GM12878 (cell line): ENCODE data around the gene MAGI2. TPM values are rescaled to one million over a fixed set of nuclear protein-coding genes. Genes with fewer than 3 reads are reported as not detected.

Experiments used
- ATAC-seq: fragments of 200-7000 bp; cut with Tn5 transposase; 3 replicates; pipeline ENCODE4 v1.9.1; 2020; ENCODE audit warnings: mild to moderate bottlenecking, moderate library complexity
- BruUV-seq: library from RNA; stranded (reverse); fragments of 400-500 nt; replicated peaks from 2 replicates; lab custom pipeline; 2021; lab: Mats Ljungman, UMichigan
- CTCF ChIA-PET: fragments of 300-600 bp; sonication (Branson Sonifier 250); formaldehyde crosslinking; extraction: SDS; loops from one replicate; lab custom pipeline; 2021; ENCODE audit warnings: inconsistent platforms; lab: Yijun Ruan, JAX
- POLR2A ChIA-PET: fragments of 350-600 bp; formaldehyde crosslinking; extraction: SDS; loops from one replicate; lab custom pipeline; 2021; ENCODE audit warnings: inconsistent platforms; lab: Charles Lee
- RAD21 ChIA-PET: fragments of 300-600 bp; sonication (Branson Sonifier 250); formaldehyde crosslinking; loops from one replicate; lab custom pipeline; 2023; ENCODE audit warnings: antibody characterized with exemption; ENCODE audit not compliant: unreplicated experiment; lab: Charles Lee
- SMC1A ChIA-PET: fragments of 300-600 bp; sonication (Branson Sonifier 250); formaldehyde crosslinking; loops from one replicate; lab custom pipeline; 2023; ENCODE audit not compliant: unreplicated experiment, uncharacterized antibody; lab: Charles Lee
- DNase-seq: peaks from one replicate; pipeline ENCODE4 v3.0.0-alpha.2; 2011; ENCODE audit warnings: low read depth, low spot score
- FAIRE-seq: peaks from 3 replicates; lab custom pipeline; 2011; peaks lifted over from hg19 to GRCh38; lab: Jason Lieb, UNC
- H2AFZ ChIP-seq: 2 replicates; pipeline ENCODE4 v1.6.0; 2011; ENCODE audit warnings: low read depth, low read length, control low read depth; ENCODE audit not compliant: control insufficient read depth
- H3K27ac ChIP-seq: 2 replicates; pipeline ENCODE4 v1.5.1; 2011; ENCODE audit warnings: control low read depth; ENCODE audit not compliant: control insufficient read depth, insufficient read depth
- H3K27me3 ChIP-seq, 2 experiments: replicated peaks in 1 of 2; 2 replicates each; pipeline versions ENCODE4 v1.6.0 to v1.6.1; 2011; ENCODE audit warnings: low read length in 1 of 2; ENCODE audit not compliant: control insufficient read depth in 2 of 2, insufficient read depth in 2 of 2
- H3K36me3 ChIP-seq, 2 experiments: 2 replicates each; pipeline ENCODE4 v1.5.1; 2011; ENCODE audit warnings: low read length in 1 of 2; ENCODE audit not compliant: control insufficient read depth in 2 of 2, insufficient read depth in 2 of 2
- H3K4me1 ChIP-seq: 2 replicates; pipeline ENCODE4 v1.6.1; 2011; ENCODE audit warnings: mild to moderate bottlenecking, low read length, moderate library complexity, mixed read lengths; ENCODE audit not compliant: control insufficient read depth, insufficient read depth
- H3K4me2 ChIP-seq: 2 replicates; pipeline ENCODE4 v1.6.0; 2011; ENCODE audit warnings: control low read depth; ENCODE audit not compliant: control insufficient read depth, insufficient read depth
- H3K4me3 ChIP-seq: fragments of 200-600 bp; sonication (generic); 2 replicates; pipeline ENCODE4 v1.5.1; 2016
- H3K79me2 ChIP-seq: 2 replicates; pipeline ENCODE4 v1.6.0; 2011; ENCODE audit warnings: low read length; ENCODE audit not compliant: control insufficient read depth, insufficient read depth
- H3K9ac ChIP-seq: 2 replicates; pipeline ENCODE4 v1.8.0; 2011; ENCODE audit warnings: low read length, control low read depth, mixed read lengths; ENCODE audit not compliant: control insufficient read depth, insufficient read depth
- H3K9me3 ChIP-seq: replicated peaks from 3 replicates; pipeline ENCODE4 v1.5.1; 2011; ENCODE audit warnings: mild to moderate bottlenecking, low read length; ENCODE audit not compliant: control insufficient read depth, insufficient read depth
- H4K20me1 ChIP-seq: 2 replicates; pipeline ENCODE4 v1.6.0; 2011; ENCODE audit not compliant: control insufficient read depth, insufficient read depth
- MLLT1 ChIP-seq: fragments of 450-650 bp; IDR thresholded peaks from 2 replicates; pipeline ENCODE4 v1.6.1; 2016; ENCODE audit warnings: mild to moderate bottlenecking
- POLR2AphosphoS5 ChIP-seq: IDR thresholded peaks from 2 replicates; pipeline ENCODE4 v1.6.1; 2011; ENCODE audit warnings: mild to moderate bottlenecking, low read length, inconsistent platforms
- PRDM15 ChIP-seq: fragments of 450-650 bp; formaldehyde crosslinking; IDR thresholded peaks from 2 replicates; pipeline ENCODE4 v1.4.0; 2020; ENCODE audit warnings: mild to moderate bottlenecking, moderate library complexity
- RCOR1 ChIP-seq: conservative IDR thresholded peaks from 2 replicates; pipeline ENCODE4 v1.6.1; 2012; ENCODE audit warnings: low read depth, low read length, improper control_type of control experiment
- RUNX3 ChIP-seq: IDR thresholded peaks from 2 replicates; pipeline ENCODE4 v1.6.1; 2012; ENCODE audit warnings: low read length, inconsistent platforms
- SMAD1 ChIP-seq: fragments of 450-650 bp; IDR thresholded peaks from 2 replicates; pipeline ENCODE4 v1.6.1; 2018; ENCODE audit warnings: mild to moderate bottlenecking, low read depth; ENCODE audit not compliant: partially characterized antibody
- ZNF687 ChIP-seq: fragments of 450-650 bp; IDR thresholded peaks from 2 replicates; pipeline ENCODE4 v1.6.1; 2017; ENCODE audit warnings: mild to moderate bottlenecking, moderate library complexity
- ZZZ3 ChIP-seq: IDR thresholded peaks from 2 replicates; pipeline ENCODE4 v1.6.1; 2011; ENCODE audit warnings: low read depth; ENCODE audit not compliant: control insufficient read depth, insufficient read length
- WGBS: methylation state at CpG from one replicate; pipeline ENCODE4 v1.1.6; 2016; ENCODE audit warnings: low lambda C conversion rate; ENCODE audit not compliant: insufficient replicate concordance, insufficient coverage; ENCODE audit errors: missing lambda C conversion rate; 5-methylcytosine and 5-hydroxymethylcytosine counted together
- in situ Hi-C: fragments of 300-500 bp; cut with MboI; formaldehyde crosslinking; loops from 9 replicates; pipeline ENCODE4 v1.14.3; 2018; ENCODE audit warnings: mixed read lengths
- intact Hi-C: fragments of 100-400 bp; cut with micrococcal nuclease; formaldehyde crosslinking; loops from one replicate; pipeline ENCODE4 v1.14.2; 2022; ENCODE audit not compliant: unreplicated experiment
- polyA plus RNA-seq, 11 experiments: library from polyadenylated mRNA; depleted of rRNA in 4 of 11; unstranded in 6 of 11; stranded (reverse) in 5 of 11; fragments of >200 nt; fragmentation: Nextera tagmentation in 4 of 11; fragmentation: Illumina TruSeq in 1 of 11; extraction: Ambion mirVana in 4 of 11; extraction: Trizol in 1 of 11; gene quantifications; 1 replicate in 1 of 11; 2 replicates in 10 of 11; pipeline versions ENCODE4 v1.2.1 to v1.2.3, GENCODE V29; 2011 to 2016; ENCODE audit warnings: inconsistent platforms in 2 of 11, missing spikeins in 2 of 11, low read depth in 1 of 11
- total RNA-seq, 4 experiments: library from RNA; depleted of rRNA in 3 of 4; stranded (reverse); fragments of >200 nt in 3 of 4; fragmentation: Illumina TruSeq in 1 of 4; extraction: Trizol in 1 of 4; gene quantifications; 2 replicates each; pipeline versions ENCODE4 v1.2.1 to v1.2.3, GENCODE V29; 2013 to 2021

Gene MAGI2
- total and polyA plus RNA-seq, 10 of the 15 experiments (the other 5 are each of a cell fraction or from before 2014, with no cell fraction given), result 0.01 to 0.31 (median 0.05) TPM; not detected in 2

- WGBS, result 43% methylated on average over 12 of the region's 12 CpGs
- intact Hi-C loops, result no loop called here
- RAD21 ChIA-PET, result no interaction called here
Measured at GRCh38 chr7:78167860-78168259, 1285.6 kb downstream of the MAGI2 start.

More at GRCh38 chr7:78167860-78168259, 1285.6 kb downstream of the MAGI2 start:
- BruUV-seq, result no TSS peak
- ChIA-PET POLR2A (interaction anchor here (0.6 kb wide), 1 partner anchor 161 kb away, joined by 3 read pairs; no protein-coding TSS in a partner anchor), SMC1A (interaction anchor here (0.6 kb wide), 1 partner anchor 269 kb away, joined by 4 read pairs; no protein-coding TSS in a partner anchor), CTCF (no interaction called here)
- Histone ChIP-seq H3K27me3 (peaks cover 0 to 3% of the 10 kb centered on the region in 2 experiments; a peak in 1 of 4 replicates), H3K4me3 (no peak overlapping the region), H4K20me1 (no peaks in the 10 kb centered on the region), H3K9ac (no peak overlapping the region), H2AFZ (no peak overlapping the region), H3K4me2 (no peak overlapping the region), H3K4me1 (no peaks in the 10 kb centered on the region), H3K27ac (no peak overlapping the region), H3K79me2 (no peaks in the 10 kb centered on the region), H3K9me3 (no peaks in the 10 kb centered on the region), H3K36me3 (no peaks in the 10 kb centered on the region)
- FAIRE-seq, result no peak
- TF ChIP-seq MLLT1 (no peak), RCOR1 (no peak), POLR2AphosphoS5 (no peak), ZNF687 (no peak), RUNX3 (no peak), ZZZ3 (no peak), SMAD1 (no peak), PRDM15 (CRISPR knock-in tag) (no peak)
- no peak for ATAC-seq
- in situ Hi-C loops, result no loop called here
- DNase-seq, result no peak
